ENCODE data around the gene RRP1. TPM values are rescaled to one million over a fixed set of nuclear protein-coding genes. Genes with fewer than 3 reads are reported as not detected.

The RRP1 gene
- total RNA-seq, 1 experiment from 2014 or later, result 47.8 TPM

DNA sequence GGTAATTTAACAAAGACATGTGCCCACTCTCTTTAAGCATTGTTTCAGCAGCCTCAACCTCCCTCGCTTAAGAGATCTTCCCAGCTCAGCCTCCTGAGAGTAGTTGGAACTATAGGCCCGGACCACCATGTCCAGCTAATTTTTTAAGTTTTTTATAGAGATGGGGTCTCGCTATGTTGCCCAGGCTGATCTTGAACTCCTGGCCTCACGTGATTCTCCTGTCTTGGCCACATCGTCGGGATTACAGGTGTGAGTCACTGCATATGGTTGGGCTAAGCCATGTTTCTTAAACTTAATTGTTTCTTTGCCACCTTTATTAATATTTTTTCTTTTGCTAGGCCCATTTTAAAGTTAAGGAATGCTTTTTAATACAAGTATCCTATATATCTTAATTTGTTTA is 57.1 kb downstream of the RRP1 start:
- in situ Hi-C loops (cut with HindIII; ENCODE audit: low pct_unique_long_range_greater_than_20kb, low sequenced_read_pairs), result no loop called here

DNA sequence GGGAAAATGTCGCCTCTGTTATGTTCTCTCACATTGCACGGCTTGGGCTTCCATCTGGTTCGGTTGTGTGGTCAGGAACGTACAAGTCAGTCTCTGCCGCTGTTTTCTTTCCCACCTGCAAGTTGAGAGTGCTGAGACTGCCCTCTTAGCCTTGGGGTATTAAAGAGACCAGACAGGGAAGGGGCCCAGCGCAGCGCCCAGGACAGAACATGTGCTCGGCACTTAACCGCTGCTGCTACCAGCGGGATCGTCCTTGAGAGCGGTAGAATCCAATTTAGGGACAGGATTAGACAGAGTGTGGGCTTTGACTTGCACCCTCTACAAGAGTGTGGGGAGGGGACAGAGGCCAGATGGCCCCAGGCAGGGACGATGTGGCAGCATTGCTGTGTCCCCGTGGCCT is 57.9 kb downstream of the RRP1 start:
- in situ Hi-C loops (cut with HindIII; ENCODE audit: low pct_unique_long_range_greater_than_20kb, low sequenced_read_pairs), result no loop called here
- no peak for DNase-seq (ENCODE audit: low read depth)

More for the DNA sequence above, 57.1 kb downstream of the RRP1 start:
- DNase-seq (ENCODE audit: low read depth), result no peak

GRCh38 chr21:43848771-43849170 is 59.4 kb downstream of the RRP1 start:
- in situ Hi-C loops (cut with HindIII; ENCODE audit: low pct_unique_long_range_greater_than_20kb, low sequenced_read_pairs), result no loop called here
- DNase-seq (ENCODE audit: low read depth), result no peak

DNA sequence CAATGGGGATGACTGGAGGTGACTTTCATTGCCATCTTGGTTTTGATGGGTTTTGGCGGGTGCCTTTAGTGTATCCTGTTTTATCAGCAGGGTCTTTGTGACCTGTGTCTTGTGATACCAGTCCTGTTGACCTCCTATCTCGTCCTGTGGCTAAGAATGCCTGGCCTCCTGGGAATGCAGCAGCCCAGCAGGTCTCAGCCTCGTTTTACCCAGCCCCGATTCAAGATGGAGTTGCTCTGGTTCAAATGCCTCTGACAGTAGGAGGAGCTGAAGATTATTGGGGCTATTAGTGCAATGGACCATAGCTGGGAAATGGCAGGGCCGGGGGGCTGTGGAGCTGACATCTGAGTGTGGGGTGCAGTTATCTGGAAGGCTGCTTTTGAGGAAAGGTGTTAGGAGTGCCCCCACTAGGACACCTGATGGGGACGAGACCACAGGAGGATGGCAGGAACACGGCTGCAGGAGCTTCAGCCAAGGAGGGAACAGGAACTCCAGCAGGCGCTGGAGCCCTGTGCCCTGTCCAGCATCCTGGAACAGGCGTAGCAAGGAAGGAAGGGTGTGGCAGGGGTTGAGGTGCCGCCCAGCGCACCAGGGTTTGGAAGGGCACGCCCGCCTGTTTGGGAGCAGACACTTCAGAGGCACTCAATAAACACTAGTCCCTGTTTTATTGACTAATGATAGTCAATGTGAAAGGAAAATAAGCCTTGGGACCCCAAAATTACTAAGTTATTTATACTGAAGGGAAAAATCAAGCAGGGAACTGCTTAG is 60.3 kb downstream of the RRP1 start:
- DNase-seq (ENCODE audit: low read depth), result no peak
- in situ Hi-C loops (cut with HindIII; ENCODE audit: low pct_unique_long_range_greater_than_20kb, low sequenced_read_pairs), result no loop called here

GRCh38 chr21:43850728-43851295 is 61.4 kb downstream of the RRP1 start:
- no peak for DNase-seq (ENCODE audit: low read depth)
- in situ Hi-C loops (cut with HindIII; ENCODE audit: low pct_unique_long_range_greater_than_20kb, low sequenced_read_pairs), result no loop called here

DNA sequence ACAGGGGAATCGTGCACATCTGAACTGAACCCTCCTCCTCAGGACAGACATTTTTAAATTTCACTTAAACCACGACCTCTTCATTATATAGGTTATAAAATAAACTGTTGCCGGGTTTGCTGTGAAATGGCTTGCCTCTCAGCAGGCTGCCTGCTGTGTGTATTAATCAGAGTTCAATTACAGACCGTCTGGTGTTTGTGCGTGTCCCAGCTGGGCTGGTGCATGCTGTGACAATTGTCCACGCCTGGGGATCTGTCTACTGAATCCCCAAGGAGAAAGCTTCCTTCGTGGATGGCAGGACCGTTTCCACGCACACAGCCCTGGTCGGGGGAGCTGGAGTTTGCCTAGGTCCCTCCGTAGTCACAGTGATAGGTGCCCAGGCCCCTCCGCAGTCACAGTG is 62.2 kb downstream of the RRP1 start:
- in situ Hi-C loops (cut with HindIII; ENCODE audit: low pct_unique_long_range_greater_than_20kb, low sequenced_read_pairs), result no loop called here
- no peak for DNase-seq (ENCODE audit: low read depth)

GRCh38 chr21:43853851-43854772 is 64.7 kb downstream of the RRP1 start:
- no peak for DNase-seq (ENCODE audit: low read depth)
- in situ Hi-C loops (cut with HindIII; ENCODE audit: low pct_unique_long_range_greater_than_20kb, low sequenced_read_pairs), result no loop called here

Other genes starting within 250 kb of the RRP1 start
- 1.7 and 12.9 TPM in 2 replicates for gene HSF2BP, start 130.1 kb upstream of the RRP1 start, total RNA-seq (2014; rRNA removed; shearing (Covaris generic); ENCODE audit: low replicate concordance)
- 23.5 and 28.8 TPM in 2 replicates for gene RRP1B, start 130.0 kb upstream of the RRP1 start, total RNA-seq (2014; rRNA removed; shearing (Covaris generic); ENCODE audit: low replicate concordance)
- 736 and 833 TPM in 2 replicates for gene PDXK, start 70.4 kb upstream of the RRP1 start, total RNA-seq (2014; rRNA removed; shearing (Covaris generic); ENCODE audit: low replicate concordance)
- gene CSTB, start 13.3 kb upstream of the RRP1 start, total RNA-seq (2014; rRNA removed; shearing (Covaris generic); ENCODE audit: low replicate concordance), result 20.5 and 23.1 TPM in 2 replicates
- gene AGPAT3, start 75.6 kb downstream of the RRP1 start, total RNA-seq (2014; rRNA removed; shearing (Covaris generic); ENCODE audit: low replicate concordance), result 29.0 and 56.9 TPM in 2 replicates
- 7.5 and 10.4 TPM in 2 replicates for gene TRAPPC10, start 222.7 kb downstream of the RRP1 start, total RNA-seq (2014; rRNA removed; shearing (Covaris generic); ENCODE audit: low replicate concordance)